Fibroblast of pulmonary artery (primary cell): ENCODE data around the gene ZNF823.
"Not testable (repeated sequence)": the region's sequence is repeated elsewhere in the genome, so short reads cannot be mapped to it uniquely, and the experiment has no call there.

Experiments used
- DNase-seq: peaks from one replicate; pipeline ENCODE4 v3.0.0-alpha.2; 2010; ENCODE audit warnings: low read depth
- H3K4me3 ChIP-seq: replicated peaks from 2 replicates; pipeline ENCODE4 v1.5.1; 2011; ENCODE audit warnings: low read depth, mild to moderate bottlenecking, control low read depth, low read length, moderate library complexity
- TF ChIP-seq, protein P1 (sequence below): IDR thresholded peaks from 2 replicates; pipeline ENCODE4 v1.5.1; 2011; ENCODE audit warnings: mild to moderate bottlenecking, control low read depth, low read length, inconsistent platforms; ENCODE audit errors: missing control alignments

The ZNF823 gene

DNA sequence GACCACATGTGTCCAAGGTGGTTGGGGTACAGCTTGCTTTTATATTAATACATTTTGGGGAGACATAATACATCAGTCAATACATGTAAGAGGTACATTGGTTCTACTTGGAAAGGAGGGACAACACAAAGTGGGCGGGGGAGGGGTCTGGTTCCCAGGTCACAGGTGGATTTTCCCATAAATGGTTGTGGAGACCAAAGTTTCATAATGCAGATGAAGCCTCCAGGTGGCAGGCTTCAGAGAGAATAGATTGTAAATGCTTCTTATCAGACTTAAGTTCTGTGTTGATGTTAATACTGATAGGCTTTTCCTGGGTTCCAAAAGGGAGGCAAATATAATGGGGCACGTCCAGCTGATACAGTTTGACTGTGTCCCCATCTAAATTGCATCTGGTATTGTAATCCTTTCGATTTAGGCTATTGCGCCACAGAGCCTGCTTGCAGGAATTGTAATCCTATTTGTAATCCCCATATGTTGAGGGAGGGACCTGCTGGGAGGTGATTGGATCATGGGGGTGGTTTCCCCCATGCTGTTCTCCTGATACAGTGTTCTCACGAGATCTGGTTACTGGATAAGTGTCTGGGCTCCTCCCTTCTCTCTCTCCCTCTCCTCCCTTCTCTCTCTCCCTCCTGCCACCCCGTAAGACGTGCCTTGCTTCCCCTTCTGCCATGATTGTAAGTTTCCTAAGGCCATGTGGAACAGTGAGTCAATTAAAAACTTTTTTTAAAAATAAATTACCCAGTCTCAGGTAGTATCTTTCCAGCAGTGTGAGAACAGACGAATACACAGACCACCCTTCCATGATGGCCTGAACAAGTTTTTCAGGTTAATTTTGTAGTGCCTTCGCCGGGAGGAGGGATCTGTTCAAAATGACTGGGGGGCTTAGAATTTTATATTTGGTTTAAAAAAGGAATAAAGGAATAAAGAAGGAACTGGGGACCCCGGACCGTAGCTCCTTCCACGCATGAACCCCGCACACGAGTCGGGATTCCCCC, 44.9 kb downstream of the ZNF823 start:
- peak overlapping the region; percentile 80 for H3K4me3 ChIP-seq
- DNase-seq = peak; percentile 59
- TF ChIP-seq, protein P1, sequence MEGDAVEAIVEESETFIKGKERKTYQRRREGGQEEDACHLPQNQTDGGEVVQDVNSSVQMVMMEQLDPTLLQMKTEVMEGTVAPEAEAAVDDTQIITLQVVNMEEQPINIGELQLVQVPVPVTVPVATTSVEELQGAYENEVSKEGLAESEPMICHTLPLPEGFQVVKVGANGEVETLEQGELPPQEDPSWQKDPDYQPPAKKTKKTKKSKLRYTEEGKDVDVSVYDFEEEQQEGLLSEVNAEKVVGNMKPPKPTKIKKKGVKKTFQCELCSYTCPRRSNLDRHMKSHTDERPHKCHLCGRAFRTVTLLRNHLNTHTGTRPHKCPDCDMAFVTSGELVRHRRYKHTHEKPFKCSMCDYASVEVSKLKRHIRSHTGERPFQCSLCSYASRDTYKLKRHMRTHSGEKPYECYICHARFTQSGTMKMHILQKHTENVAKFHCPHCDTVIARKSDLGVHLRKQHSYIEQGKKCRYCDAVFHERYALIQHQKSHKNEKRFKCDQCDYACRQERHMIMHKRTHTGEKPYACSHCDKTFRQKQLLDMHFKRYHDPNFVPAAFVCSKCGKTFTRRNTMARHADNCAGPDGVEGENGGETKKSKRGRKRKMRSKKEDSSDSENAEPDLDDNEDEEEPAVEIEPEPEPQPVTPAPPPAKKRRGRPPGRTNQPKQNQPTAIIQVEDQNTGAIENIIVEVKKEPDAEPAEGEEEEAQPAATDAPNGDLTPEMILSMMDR = no peak

DNA sequence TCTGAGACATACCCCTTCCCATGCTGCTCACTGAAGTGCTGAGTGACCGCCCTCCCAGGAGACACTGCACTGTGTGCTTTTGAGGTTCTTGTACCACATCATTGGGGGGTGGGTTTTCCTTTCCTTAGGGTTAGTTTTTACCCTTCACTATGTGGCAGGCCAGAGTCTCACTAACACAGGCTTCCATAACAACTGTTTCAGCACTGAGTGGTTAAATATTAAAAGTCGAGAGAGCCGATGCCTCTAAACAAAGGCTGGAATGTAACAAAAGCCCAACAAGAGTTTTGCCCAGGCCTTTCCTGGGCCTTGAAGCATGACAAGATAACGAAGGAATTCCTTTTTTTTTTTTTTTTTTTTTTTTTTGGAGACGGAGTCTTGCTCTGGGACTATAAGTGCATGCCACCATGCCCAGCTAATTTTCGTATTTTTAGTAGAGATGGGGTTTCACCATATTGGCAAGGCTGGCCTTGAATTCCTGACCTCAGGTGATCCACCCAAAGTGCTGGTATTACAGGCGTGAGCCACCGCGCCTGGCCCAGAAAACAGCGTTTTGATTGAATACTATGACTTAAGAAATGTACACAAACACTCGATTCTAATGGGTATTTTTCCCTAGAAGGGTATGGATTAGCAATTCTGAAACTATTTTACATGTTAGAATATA, 46.5 kb downstream of the ZNF823 start:
- TF ChIP-seq, protein P1 = no peak
- no peak for DNase-seq
- no peak overlapping the region for H3K4me3 ChIP-seq

DNA sequence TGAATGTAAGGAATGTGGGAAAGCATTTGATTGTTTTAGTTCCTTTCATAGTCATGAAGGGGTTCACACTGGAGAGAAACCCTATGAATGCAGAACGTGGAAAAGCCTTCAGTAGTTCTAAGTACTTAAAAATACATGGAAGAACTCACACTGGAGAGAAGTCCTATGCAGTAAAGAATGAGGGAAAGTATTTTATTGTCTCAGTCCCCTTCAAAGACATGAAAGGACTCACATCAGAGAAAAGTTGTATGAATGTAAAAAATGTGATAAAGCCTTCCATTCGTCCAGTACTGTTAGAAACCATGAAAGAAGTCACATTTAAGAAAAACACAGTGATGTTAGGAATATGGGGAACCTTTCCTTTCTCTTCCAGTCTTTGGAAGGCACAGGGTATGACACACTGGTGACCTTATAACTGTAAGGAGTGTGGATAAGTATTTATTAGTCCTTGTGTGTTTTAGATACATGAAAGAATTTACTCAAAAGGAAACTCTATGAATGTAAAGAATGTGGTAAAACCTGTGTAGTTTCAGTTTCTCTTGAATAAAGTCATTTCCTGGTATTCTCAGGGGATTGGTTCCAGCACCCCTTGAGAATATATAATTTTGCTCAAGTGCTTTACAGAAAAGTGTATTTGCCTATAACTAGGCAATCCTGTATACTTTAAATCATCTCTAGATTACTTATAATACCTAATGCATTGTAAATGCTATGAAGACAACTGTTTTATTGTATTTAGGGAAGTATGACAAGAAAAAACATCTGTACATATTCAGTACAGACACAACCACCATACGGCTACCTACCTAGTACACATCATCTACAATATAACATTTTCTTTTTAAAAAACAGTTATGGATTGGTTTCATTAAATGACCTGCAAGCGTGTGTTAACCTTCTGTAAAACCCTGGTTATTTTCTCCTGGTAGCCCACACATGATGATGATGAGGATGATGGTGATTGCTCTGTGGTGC, 52.8 kb downstream of the ZNF823 start:
- DNase-seq = no peak
- H3K4me3 ChIP-seq = no peak overlapping the region
- TF ChIP-seq, protein P1 = no peak

DNA sequence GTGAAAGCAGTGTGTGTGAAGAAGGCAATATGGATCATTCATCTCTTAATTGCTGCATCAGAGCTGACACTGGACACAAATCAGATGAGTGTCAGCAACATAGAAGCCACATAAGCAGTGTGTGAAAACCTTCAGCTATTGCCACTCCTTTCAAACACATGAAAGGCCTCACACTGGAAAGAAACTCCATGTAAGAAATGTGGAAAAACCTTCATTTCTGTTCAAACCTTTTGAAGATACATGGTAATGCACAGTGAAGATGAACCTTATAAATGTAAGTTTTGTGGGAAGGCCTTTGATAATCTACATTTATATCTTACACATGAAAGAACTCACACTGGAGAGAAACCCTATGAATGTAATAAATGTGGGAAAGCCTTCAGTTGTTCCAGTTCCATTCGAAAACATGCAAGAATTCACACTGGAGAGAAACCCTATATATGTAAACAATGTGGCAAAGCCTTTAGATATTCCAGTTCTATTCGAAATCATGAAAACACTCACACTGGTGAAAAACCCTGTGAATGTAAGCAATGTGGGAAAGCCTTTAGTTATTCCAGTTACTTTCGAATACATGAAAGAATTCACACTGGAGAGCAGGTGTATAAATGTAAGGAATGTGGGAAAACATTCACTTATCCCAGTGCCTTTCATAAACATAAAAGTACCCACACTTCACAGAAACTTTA, 53.6 kb downstream of the ZNF823 start:
- DNase-seq = no peak
- TF ChIP-seq, protein P1 = no peak

DNA sequence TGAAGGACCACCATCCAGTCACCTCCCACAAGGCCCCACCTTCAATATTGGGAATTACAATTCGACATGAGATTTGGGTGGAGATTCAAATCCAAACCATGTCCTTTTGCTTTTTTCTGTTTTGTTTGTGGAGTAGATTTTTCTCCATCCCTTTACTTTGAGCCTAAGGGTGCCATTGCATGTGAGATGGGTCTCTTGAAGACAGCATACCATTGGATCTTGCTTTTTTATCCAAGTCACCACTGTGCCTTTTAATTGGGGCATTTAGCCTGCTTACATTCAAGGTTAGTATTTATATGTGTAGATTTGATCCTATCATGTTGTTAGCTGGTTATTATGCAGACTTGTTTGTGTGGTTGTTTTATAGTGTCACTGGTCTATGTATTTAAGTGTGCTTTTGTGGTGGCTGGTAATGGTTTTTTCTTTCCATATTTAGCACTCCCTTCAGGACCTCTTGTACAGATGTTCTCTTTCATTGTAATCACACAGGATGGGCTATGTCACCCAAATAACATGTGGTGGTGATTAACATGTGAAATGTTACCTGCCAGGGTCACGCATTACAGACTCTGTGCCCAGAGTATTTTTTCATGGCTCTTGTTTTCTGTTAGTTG, 58.0 kb downstream of the ZNF823 start:
- no peak overlapping the region for H3K4me3 ChIP-seq
- no peak for DNase-seq
- TF ChIP-seq, protein P1 = no peak

More for the DNA sequence above, 53.6 kb downstream of the ZNF823 start:
- H3K4me3 ChIP-seq = no peak overlapping the region

DNA sequence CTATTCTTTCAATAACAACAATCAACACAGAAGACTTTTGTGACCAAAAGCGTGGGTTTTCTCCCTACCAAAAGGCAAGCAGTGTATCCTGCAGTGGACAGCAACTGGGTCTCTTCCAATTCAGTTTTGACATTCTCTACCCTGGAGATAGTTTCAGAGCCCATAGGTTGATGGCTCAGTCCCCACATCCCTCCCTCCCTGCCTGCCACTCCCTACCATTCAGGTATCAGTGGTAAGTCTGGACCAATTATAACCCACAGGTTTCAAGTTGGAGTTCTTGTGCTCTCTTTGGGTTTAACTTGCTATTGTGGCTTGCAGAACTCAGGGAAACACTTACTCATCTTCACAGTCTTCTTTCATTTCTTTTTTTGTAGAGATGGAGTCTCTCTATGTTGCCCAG, 60.2 kb downstream of the ZNF823 start:
- no peak for DNase-seq
- TF ChIP-seq, protein P1 = no peak
- no peak overlapping the region for H3K4me3 ChIP-seq

DNA sequence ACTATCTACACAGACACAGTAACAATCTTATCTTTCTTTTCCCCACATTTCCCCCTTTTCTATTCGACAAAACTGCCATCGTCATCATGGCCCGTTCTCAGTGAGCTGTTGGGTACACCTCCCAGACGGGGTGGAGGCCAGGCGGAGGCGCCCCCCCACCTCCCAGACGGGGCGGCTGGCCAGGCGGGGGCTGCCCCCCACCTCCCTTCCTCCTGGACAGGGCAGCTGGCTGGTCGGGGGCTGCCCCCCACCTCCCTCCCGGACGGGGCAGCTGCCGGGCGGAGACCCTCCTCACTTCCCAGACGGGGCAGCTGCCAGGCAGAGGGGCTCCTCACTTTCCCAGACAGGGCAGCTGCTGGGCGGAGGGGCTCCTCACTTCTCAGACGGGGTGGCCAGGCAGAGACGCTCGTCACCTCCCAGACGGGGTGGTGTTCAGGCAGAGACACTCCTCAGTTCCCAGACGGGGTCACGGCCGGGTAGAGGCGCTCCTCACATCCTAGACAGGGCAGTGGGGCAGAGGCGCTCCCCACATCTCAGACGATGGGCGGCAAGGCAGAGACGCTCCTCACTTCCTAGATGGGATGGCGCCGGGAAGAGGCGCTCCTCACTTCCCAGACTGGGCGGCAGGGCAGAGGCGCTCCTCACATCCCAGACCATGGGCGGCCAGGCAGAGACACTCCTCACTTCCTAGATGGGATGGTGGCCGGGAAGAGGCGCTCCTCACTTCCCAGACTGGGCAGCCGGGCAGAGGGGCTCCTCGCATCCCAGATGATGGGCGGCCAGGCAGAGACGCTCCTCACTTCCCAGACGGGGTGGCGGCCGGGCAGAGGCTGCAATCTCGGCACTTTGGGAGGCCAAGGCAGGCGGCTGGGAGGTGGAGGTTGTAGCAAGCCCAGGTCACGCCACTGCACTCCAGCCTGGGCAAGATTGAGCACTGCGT, 61.8 kb downstream of the ZNF823 start:
- H3K4me3 ChIP-seq, DNase-seq: not testable (repeated sequence)
